ENCODE data around the gene ATP8A2.

DNA sequence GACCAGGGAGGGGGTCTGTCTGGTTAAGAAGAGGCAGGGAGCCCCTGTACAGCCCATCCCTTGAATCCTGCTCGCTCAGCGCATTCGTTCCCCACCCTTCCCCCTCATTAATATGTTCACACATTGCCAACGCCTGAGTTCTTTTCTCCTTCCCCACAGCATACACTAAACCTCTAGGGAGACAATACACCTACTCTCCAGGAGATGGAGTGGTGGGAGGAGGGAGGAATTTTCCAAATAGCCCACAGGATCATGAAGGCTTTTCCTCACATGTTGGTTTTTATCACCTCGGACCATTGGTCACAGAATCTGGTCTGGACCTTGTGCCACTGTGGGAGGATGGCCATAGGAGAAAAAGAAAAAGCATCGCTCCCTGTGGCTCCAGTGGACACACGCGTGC, 385.1 kb downstream of the ATP8A2 start:
- TF ChIP-seq, protein P1, sequence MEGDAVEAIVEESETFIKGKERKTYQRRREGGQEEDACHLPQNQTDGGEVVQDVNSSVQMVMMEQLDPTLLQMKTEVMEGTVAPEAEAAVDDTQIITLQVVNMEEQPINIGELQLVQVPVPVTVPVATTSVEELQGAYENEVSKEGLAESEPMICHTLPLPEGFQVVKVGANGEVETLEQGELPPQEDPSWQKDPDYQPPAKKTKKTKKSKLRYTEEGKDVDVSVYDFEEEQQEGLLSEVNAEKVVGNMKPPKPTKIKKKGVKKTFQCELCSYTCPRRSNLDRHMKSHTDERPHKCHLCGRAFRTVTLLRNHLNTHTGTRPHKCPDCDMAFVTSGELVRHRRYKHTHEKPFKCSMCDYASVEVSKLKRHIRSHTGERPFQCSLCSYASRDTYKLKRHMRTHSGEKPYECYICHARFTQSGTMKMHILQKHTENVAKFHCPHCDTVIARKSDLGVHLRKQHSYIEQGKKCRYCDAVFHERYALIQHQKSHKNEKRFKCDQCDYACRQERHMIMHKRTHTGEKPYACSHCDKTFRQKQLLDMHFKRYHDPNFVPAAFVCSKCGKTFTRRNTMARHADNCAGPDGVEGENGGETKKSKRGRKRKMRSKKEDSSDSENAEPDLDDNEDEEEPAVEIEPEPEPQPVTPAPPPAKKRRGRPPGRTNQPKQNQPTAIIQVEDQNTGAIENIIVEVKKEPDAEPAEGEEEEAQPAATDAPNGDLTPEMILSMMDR (IDR thresholded peaks at IDR 0.05): no peak
- TF ChIP-seq POLR2A (IDR thresholded peaks at IDR 0.05): no peak

Measured in right lobe of liver (tissue), 4 donors.